ENCODE measurements around the gene SPACDR. TPM values are rescaled to one million over a fixed set of nuclear protein-coding genes. Genes with fewer than 3 reads are reported as not detected.
A peak's percentile ranks its signal among the peaks of the same experiment; 100 is the strongest.

The SPACDR gene
- total and polyA plus RNA-seq, 9 of the 15 experiments (the other 6 are each of a cell fraction or from before 2014, with no cell fraction given), result 0.07 to 0.55 (median 0.14) TPM; not detected in 1

DNA sequence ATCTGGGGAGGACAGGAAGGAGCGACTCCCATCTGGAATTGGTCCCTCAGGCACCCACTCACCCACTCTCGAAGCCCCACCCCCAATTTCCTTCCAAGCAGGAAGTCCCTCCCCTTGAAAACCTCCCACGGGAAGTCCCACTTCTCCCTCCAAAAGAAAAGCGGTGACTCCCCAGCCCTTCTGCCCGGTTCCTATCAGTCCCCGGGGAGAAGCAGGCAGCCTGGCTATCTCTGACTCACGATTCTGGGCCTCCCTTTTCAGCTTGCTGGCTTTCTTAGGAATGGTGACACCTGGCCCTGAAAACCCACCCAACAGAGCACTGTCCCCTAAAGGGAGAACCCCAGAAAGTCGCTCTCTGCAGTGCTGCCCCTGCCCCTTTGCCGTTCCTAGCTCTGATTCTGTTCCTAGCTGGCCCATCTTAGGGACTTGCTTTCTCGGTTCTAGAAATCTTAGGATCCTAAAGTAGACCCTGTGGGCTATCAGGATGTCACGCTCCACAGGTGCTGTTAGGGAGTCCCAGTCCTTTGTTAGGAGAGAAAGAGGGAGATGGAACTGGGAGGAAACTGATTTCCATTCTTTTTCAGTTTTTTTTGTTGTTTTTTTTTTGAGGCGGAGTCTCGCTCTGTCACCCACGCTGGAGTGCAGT lies 8.9 kb upstream of the SPACDR start (continued):
- TF ChIP-seq, protein P1, sequence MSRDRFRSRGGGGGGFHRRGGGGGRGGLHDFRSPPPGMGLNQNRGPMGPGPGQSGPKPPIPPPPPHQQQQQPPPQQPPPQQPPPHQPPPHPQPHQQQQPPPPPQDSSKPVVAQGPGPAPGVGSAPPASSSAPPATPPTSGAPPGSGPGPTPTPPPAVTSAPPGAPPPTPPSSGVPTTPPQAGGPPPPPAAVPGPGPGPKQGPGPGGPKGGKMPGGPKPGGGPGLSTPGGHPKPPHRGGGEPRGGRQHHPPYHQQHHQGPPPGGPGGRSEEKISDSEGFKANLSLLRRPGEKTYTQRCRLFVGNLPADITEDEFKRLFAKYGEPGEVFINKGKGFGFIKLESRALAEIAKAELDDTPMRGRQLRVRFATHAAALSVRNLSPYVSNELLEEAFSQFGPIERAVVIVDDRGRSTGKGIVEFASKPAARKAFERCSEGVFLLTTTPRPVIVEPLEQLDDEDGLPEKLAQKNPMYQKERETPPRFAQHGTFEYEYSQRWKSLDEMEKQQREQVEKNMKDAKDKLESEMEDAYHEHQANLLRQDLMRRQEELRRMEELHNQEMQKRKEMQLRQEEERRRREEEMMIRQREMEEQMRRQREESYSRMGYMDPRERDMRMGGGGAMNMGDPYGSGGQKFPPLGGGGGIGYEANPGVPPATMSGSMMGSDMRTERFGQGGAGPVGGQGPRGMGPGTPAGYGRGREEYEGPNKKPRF (IDR thresholded peaks at IDR 0.05; ENCODE audit: low read depth, low read length), result no peak
- TF ChIP-seq ZFP1 (CRISPR knock-in tag; IDR thresholded peaks at IDR 0.05) (no peak), ATF1 (CRISPR knock-in tag; IDR thresholded peaks at IDR 0.05) (no peak), ATF1 (tag; IDR thresholded peaks at IDR 0.05) (no peak), ZNF232 (CRISPR knock-in tag; IDR thresholded peaks at IDR 0.05) (no peak), MECOM (CRISPR knock-in tag; IDR thresholded peaks at IDR 0.05) (no peak), CREBBP (IDR thresholded peaks at IDR 0.05; ENCODE audit: low read depth, low read length) (no peak), ARHGAP35 (IDR thresholded peaks at IDR 0.05; ENCODE audit: partially characterized antibody) (no peak), HDGF (IDR thresholded peaks at IDR 0.05) (no peak), POLR2B (IDR thresholded peaks at IDR 0.05; ENCODE audit: low read depth, partially characterized antibody) (no peak), ADNP (tag; IDR thresholded peaks at IDR 0.05) (no peak), SIN3B (IDR thresholded peaks at IDR 0.05; ENCODE audit: low read depth) (no peak), RBM34 (IDR thresholded peaks at IDR 0.05; ENCODE audit: borderline replicate concordance, insufficient read depth, low read length) (no peak), ZNF165 (CRISPR knock-in tag; IDR thresholded peaks at IDR 0.05; ENCODE audit: borderline replicate concordance) (no peak)
- TF ChIP-seq, protein P2, sequence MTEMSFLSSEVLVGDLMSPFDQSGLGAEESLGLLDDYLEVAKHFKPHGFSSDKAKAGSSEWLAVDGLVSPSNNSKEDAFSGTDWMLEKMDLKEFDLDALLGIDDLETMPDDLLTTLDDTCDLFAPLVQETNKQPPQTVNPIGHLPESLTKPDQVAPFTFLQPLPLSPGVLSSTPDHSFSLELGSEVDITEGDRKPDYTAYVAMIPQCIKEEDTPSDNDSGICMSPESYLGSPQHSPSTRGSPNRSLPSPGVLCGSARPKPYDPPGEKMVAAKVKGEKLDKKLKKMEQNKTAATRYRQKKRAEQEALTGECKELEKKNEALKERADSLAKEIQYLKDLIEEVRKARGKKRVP (CRISPR knock-in tag; IDR thresholded peaks at IDR 0.05), result no peak
- TF ChIP-seq, protein P3, sequence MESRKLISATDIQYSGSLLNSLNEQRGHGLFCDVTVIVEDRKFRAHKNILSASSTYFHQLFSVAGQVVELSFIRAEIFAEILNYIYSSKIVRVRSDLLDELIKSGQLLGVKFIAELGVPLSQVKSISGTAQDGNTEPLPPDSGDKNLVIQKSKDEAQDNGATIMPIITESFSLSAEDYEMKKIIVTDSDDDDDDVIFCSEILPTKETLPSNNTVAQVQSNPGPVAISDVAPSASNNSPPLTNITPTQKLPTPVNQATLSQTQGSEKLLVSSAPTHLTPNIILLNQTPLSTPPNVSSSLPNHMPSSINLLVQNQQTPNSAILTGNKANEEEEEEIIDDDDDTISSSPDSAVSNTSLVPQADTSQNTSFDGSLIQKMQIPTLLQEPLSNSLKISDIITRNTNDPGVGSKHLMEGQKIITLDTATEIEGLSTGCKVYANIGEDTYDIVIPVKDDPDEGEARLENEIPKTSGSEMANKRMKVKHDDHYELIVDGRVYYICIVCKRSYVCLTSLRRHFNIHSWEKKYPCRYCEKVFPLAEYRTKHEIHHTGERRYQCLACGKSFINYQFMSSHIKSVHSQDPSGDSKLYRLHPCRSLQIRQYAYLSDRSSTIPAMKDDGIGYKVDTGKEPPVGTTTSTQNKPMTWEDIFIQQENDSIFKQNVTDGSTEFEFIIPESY (CRISPR knock-in tag; IDR thresholded peaks at IDR 0.05), result no peak
- TF ChIP-seq, protein P4, sequence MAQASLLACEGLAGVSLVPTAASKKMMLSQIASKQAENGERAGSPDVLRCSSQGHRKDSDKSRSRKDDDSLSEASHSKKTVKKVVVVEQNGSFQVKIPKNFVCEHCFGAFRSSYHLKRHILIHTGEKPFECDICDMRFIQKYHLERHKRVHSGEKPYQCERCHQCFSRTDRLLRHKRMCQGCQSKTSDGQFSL (CRISPR knock-in tag; IDR thresholded peaks at IDR 0.05), result no peak
- TF ChIP-seq, protein P4 (tag; IDR thresholded peaks at IDR 0.05), result no peak
- TF ChIP-seq, protein P5, sequence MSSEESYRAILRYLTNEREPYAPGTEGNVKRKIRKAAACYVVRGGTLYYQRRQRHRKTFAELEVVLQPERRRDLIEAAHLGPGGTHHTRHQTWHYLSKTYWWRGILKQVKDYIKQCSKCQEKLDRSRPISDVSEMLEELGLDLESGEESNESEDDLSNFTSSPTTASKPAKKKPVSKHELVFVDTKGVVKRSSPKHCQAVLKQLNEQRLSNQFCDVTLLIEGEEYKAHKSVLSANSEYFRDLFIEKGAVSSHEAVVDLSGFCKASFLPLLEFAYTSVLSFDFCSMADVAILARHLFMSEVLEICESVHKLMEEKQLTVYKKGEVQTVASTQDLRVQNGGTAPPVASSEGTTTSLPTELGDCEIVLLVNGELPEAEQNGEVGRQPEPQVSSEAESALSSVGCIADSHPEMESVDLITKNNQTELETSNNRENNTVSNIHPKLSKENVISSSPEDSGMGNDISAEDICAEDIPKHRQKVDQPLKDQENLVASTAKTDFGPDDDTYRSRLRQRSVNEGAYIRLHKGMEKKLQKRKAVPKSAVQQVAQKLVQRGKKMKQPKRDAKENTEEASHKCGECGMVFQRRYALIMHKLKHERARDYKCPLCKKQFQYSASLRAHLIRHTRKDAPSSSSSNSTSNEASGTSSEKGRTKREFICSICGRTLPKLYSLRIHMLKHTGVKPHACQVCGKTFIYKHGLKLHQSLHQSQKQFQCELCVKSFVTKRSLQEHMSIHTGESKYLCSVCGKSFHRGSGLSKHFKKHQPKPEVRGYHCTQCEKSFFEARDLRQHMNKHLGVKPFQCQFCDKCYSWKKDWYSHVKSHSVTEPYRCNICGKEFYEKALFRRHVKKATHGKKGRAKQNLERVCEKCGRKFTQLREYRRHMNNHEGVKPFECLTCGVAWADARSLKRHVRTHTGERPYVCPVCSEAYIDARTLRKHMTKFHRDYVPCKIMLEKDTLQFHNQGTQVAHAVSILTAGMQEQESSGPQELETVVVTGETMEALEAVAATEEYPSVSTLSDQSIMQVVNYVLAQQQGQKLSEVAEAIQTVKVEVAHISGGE (CRISPR knock-in tag; IDR thresholded peaks at IDR 0.05), result peak in 1 of 3 experiments; percentile 85; a peak in 2 of 6 replicates

Data from K562 (cell line).